Measurements from ENCODE around the gene TREML2. TPM values are rescaled to one million over a fixed set of nuclear protein-coding genes. Genes with fewer than 3 reads are reported as not detected.

The TREML2 gene
- total and polyA plus RNA-seq, 9 of the 15 experiments (the other 6 are each of a cell fraction or from before 2014, with no cell fraction given), result 0.20 to 2.9 (median 1.4) TPM

DNA sequence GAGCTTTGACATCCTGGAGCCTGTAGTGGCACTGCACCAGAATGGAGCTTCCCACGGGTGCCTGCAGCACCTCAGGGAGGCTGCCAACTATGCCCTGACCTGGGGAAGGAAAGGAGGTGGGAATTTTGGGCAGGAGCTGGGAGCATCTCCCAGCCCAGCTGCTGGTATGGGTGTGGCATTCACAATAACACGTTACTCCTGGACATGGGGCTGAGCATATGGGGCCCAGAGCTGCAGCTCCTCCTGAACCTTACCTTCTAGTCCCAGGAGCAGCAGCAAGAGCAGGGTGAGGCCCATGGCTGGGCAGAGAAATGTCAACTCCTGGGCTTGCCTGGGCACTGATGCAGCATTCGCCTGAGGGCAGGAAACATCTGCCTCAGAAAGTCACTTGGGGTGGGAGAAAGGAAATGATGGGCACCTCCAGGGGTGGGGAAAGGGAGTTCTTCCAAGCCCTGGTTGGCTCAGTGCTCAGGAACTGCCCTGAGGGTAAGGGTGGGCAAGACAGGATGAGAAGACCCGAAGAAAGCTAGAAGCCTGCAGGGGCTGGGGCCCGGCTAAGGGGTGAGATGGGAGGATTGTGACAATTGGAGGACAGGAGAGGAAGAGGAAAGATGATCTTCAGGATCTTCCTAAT, 46.8 kb downstream of the TREML2 start, which contains the start of gene TREML1:
TREML1 (minus strand) TSS at position 356 of the 634 bp plus-strand sequence; CDS start at position 297, 59 bp downstream.
- peaks cover 4% of the 10 kb centered on the region; the same call in 1 of the 2 replicates for H4K20me1 ChIP-seq (replicated peaks; ENCODE audit: control insufficient read depth, insufficient read depth, low read length)
- H2AFZ ChIP-seq (ENCODE audit: low read depth, low read length), result no peak within 1 kb of the TSS
- FAIRE-seq (no peak), ATAC-seq (no peak), DNase-seq (ENCODE audit: extremely low read depth in 1 of 4, low spot score in 3 of 4) (no peak)
- H3K9ac ChIP-seq (ENCODE audit: insufficient read depth in 1 of 2, low read depth in 2 of 2, low read length in 2 of 2), result no peak within 1 kb of the TSS
- H3K27ac ChIP-seq (ENCODE audit: extremely low read depth, low read depth, low read length), result no peak within 1 kb of the TSS
- no peaks in the 10 kb centered on the region for H3K4me1 ChIP-seq (replicated peaks in 1 of 2; ENCODE audit: control insufficient read depth in 2 of 2, insufficient read depth in 2 of 2, low read length in 2 of 2)
- in situ Hi-C loops (cut with MboI), result no loop called here
- ChIA-PET POLR2A (interaction anchor here (0.6 to 1.2 kb wide), 3 partner anchors 12 to 1362 kb away, joined by 3 to 4 read pairs (median 3); no protein-coding TSS in a partner anchor), CTCF (ENCODE audit: low intra/inter-chr PET ratio) (no interaction called here)
- H3K4me3 ChIP-seq, result no peak within 1 kb of the TSS
- intact Hi-C loops (cut with micrococcal nuclease), result no loop called here
- H3K4me2 ChIP-seq (ENCODE audit: insufficient read depth, low read length), result no peak within 1 kb of the TSS
- H3K9me3 ChIP-seq (replicated peaks; ENCODE audit: control insufficient read depth, insufficient read depth, low read depth, low read length), result no peaks in the 10 kb centered on the region
- no peaks in the 10 kb centered on the region for H3K79me2 ChIP-seq (ENCODE audit: control insufficient read depth, insufficient read depth, low read length)
- H3K27me3 ChIP-seq (ENCODE audit: control insufficient read depth in 2 of 2, insufficient read depth in 2 of 2, low read length in 2 of 2), result peaks cover 10 to 59% of the 10 kb centered on the region in 2 experiments
- no peaks in the 10 kb centered on the region for H3K36me3 ChIP-seq (ENCODE audit: control insufficient read depth, insufficient read depth, low read length)
- no TSS peak for BruUV-seq (replicated peaks)
- no peaks in the 10 kb centered on the region for H3K9me1 ChIP-seq (ENCODE audit: control insufficient read depth, insufficient read depth, low read length)
- 0% methylated on average over 5 of the region's 5 CpGs for WGBS (ENCODE audit: insufficient coverage, low coverage, missing lambda C conversion rate)
- TF ChIP-seq CXXC5 (CRISPR knock-in tag; IDR thresholded peaks at IDR 0.05), result no peak
- TF ChIP-seq ZNF589 (CRISPR knock-in tag; IDR thresholded peaks at IDR 0.05; ENCODE audit: low read depth), result no peak
- TF ChIP-seq ZNF263 (CRISPR knock-in tag; IDR thresholded peaks at IDR 0.05; ENCODE audit: borderline replicate concordance), result no peak
- TF ChIP-seq, protein P1, sequence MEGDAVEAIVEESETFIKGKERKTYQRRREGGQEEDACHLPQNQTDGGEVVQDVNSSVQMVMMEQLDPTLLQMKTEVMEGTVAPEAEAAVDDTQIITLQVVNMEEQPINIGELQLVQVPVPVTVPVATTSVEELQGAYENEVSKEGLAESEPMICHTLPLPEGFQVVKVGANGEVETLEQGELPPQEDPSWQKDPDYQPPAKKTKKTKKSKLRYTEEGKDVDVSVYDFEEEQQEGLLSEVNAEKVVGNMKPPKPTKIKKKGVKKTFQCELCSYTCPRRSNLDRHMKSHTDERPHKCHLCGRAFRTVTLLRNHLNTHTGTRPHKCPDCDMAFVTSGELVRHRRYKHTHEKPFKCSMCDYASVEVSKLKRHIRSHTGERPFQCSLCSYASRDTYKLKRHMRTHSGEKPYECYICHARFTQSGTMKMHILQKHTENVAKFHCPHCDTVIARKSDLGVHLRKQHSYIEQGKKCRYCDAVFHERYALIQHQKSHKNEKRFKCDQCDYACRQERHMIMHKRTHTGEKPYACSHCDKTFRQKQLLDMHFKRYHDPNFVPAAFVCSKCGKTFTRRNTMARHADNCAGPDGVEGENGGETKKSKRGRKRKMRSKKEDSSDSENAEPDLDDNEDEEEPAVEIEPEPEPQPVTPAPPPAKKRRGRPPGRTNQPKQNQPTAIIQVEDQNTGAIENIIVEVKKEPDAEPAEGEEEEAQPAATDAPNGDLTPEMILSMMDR (IDR thresholded peaks at IDR 0.05 in 2 of 3, conservative IDR thresholded peaks at IDR 0.05 in 1 of 3; ENCODE audit: insufficient read depth in 2 of 3, low read depth in 1 of 3, low read length in 3 of 3), result no peak
- TF ChIP-seq KLF10 (CRISPR knock-in tag; IDR thresholded peaks at IDR 0.05), result no peak
- TF ChIP-seq, protein P2, sequence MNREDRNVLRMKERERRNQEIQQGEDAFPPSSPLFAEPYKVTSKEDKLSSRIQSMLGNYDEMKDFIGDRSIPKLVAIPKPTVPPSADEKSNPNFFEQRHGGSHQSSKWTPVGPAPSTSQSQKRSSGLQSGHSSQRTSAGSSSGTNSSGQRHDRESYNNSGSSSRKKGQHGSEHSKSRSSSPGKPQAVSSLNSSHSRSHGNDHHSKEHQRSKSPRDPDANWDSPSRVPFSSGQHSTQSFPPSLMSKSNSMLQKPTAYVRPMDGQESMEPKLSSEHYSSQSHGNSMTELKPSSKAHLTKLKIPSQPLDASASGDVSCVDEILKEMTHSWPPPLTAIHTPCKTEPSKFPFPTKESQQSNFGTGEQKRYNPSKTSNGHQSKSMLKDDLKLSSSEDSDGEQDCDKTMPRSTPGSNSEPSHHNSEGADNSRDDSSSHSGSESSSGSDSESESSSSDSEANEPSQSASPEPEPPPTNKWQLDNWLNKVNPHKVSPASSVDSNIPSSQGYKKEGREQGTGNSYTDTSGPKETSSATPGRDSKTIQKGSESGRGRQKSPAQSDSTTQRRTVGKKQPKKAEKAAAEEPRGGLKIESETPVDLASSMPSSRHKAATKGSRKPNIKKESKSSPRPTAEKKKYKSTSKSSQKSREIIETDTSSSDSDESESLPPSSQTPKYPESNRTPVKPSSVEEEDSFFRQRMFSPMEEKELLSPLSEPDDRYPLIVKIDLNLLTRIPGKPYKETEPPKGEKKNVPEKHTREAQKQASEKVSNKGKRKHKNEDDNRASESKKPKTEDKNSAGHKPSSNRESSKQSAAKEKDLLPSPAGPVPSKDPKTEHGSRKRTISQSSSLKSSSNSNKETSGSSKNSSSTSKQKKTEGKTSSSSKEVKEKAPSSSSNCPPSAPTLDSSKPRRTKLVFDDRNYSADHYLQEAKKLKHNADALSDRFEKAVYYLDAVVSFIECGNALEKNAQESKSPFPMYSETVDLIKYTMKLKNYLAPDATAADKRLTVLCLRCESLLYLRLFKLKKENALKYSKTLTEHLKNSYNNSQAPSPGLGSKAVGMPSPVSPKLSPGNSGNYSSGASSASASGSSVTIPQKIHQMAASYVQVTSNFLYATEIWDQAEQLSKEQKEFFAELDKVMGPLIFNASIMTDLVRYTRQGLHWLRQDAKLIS (CRISPR knock-in tag; IDR thresholded peaks at IDR 0.05), result no peak
- TF ChIP-seq GTF2B (IDR thresholded peaks at IDR 0.05; ENCODE audit: extremely low read depth, insufficient read length), result no peak
- no peak for TF ChIP-seq ELF1 (tag; IDR thresholded peaks at IDR 0.05)
- TF ChIP-seq ZBTB12 (CRISPR knock-in tag; IDR thresholded peaks at IDR 0.05), result no peak
- TF ChIP-seq ZNF785 (CRISPR knock-in tag; IDR thresholded peaks at IDR 0.05), result no peak
- no peak for TF ChIP-seq RBFOX2 (IDR thresholded peaks at IDR 0.05; ENCODE audit: low read depth, low read length)
- no peak for TF ChIP-seq KLF13 (tag; IDR thresholded peaks at IDR 0.05; ENCODE audit: borderline replicate concordance, low read depth)
- no peak for TF ChIP-seq BDP1 (IDR thresholded peaks at IDR 0.05; ENCODE audit: insufficient read depth, insufficient read length)
- no peak for TF ChIP-seq HNRNPUL1 (IDR thresholded peaks at IDR 0.05; ENCODE audit: low read length)
- no peak for TF ChIP-seq HNRNPL (IDR thresholded peaks at IDR 0.05; ENCODE audit: low read depth, low read length)

All from K562 (cell line).